Peyer's patch (tissue), 4 donors: ENCODE results near the gene SERPINB3. TPM values are rescaled to one million over a fixed set of nuclear protein-coding genes. Genes with fewer than 3 reads are reported as not detected.
"Not testable (repeated sequence)": the region's sequence is repeated elsewhere in the genome, so short reads cannot be mapped to it uniquely, and the experiment has no call there.

Experiments used
- DNase-seq, 3 donors: peaks; one replicate each; pipeline ENCODE4 v3.0.0-alpha.2; 2017 to 2019
- H3K27ac ChIP-seq, 4 donors: fragments of 200-600 bp; sonication (generic); one replicate each; pipeline ENCODE4 v1.5.1; 2016 to 2019
- H3K27me3 ChIP-seq, 2 donors: fragments of 200-600 bp; sonication (generic); one replicate each; pipeline ENCODE4 v1.5.1; 2019
- H3K36me3 ChIP-seq, 3 donors: fragments of 200-600 bp; sonication (generic); one replicate each; pipeline ENCODE4 v1.5.1; 2016 to 2019
- H3K4me1 ChIP-seq, 4 donors: fragments of 200-600 bp; sonication (generic); one replicate each; pipeline ENCODE4 v1.5.1; 2016 to 2019
- H3K4me3 ChIP-seq, 4 donors: fragments of 200-600 bp; sonication (generic); 1 replicate in 3 of 4; 2 replicates in 1 of 4; pipeline ENCODE4 v1.5.1; 2016 to 2019; ENCODE audit warnings: mild to moderate bottlenecking in 1 of 4
- H3K9me3 ChIP-seq, 4 donors: fragments of 200-600 bp; sonication (generic); one replicate each; pipeline ENCODE4 v1.5.1; 2016 to 2019; ENCODE audit warnings: mild to moderate bottlenecking in 1 of 4
- CTCF ChIP-seq, 6 experiments: fragments of 450-650 bp in 4 of 6; fragments of 200-600 bp in 2 of 6; sonication (generic) in 1 of 6; IDR thresholded peaks; one replicate each; pipeline ENCODE4 v1.5.1; 2017 to 2019; ENCODE audit warnings: antibody characterized with exemption in 6 of 6, mild to moderate bottlenecking in 3 of 6, moderate library complexity in 1 of 6
- POLR2A ChIP-seq, 2 donors: fragments of 450-650 bp; IDR thresholded peaks; one replicate each; pipeline ENCODE4 v1.5.1; 2017; ENCODE audit warnings: antibody characterized with exemption in 2 of 2, mild to moderate bottlenecking in 2 of 2, moderate library complexity in 2 of 2
- total RNA-seq, 4 donors: library from RNA; depleted of rRNA; stranded (reverse); fragments of >200 nt; gene quantifications; one replicate each; pipeline ENCODE4 v1.1.0, GENCODE V29; 2016

SERPINB3 gene
- total RNA-seq: not detected

- not testable (repeated sequence) for DNase-seq, H3K9me3 ChIP-seq
These were observed at the start of gene SERPINB3 for GRCh38 chr18:63661750-63662149. TSS of gene SERPINB3 (minus strand) at chr18:63661893. CDS start at chr18:63661216, 677 bp downstream.

GRCh38 chr18:63708650-63709049, 47.0 kb upstream of the SERPINB3 start:
- DNase-seq: no peak
- Histone ChIP-seq H3K36me3 (no peaks in the 10 kb centered on the region), H3K27ac (no peak overlapping the region), H3K9me3 (no peaks in the 10 kb centered on the region), H3K27me3 (no peaks in the 10 kb centered on the region), H3K4me1 (no peaks in the 10 kb centered on the region), H3K4me3 (no peak overlapping the region)
- TF ChIP-seq CTCF (IDR thresholded peaks at IDR 0.05) (no peak), POLR2A (IDR thresholded peaks at IDR 0.05) (no peak)

More at GRCh38 chr18:63661750-63662149, at the start of gene SERPINB3:
- H3K27ac ChIP-seq, H3K36me3 ChIP-seq, H3K4me3 ChIP-seq, H3K27me3 ChIP-seq, H3K4me1 ChIP-seq: not testable (repeated sequence)

GRCh38 chr18:63707816-63708215, 46.1 kb upstream of the SERPINB3 start:
- Histone ChIP-seq H3K4me3 (no peak overlapping the region), H3K27ac (no peak overlapping the region), H3K36me3 (no peaks in the 10 kb centered on the region), H3K4me1 (no peaks in the 10 kb centered on the region), H3K27me3 (no peaks in the 10 kb centered on the region), H3K9me3 (no peaks in the 10 kb centered on the region)
- TF ChIP-seq CTCF (IDR thresholded peaks at IDR 0.05): no peak
- no peak for TF ChIP-seq POLR2A (IDR thresholded peaks at IDR 0.05)
- no peak for DNase-seq

- no peak overlapping the region for H3K27ac ChIP-seq
- H3K9me3 ChIP-seq: no peaks in the 10 kb centered on the region
- no peak for DNase-seq
- no peaks in the 10 kb centered on the region for H3K4me1 ChIP-seq
- TF ChIP-seq CTCF (IDR thresholded peaks at IDR 0.05): no peak
- no peak for TF ChIP-seq POLR2A (IDR thresholded peaks at IDR 0.05)
- no peak overlapping the region for H3K4me3 ChIP-seq
- H3K27me3 ChIP-seq: no peaks in the 10 kb centered on the region
- no peaks in the 10 kb centered on the region for H3K36me3 ChIP-seq
These were observed 43.7 kb upstream of the SERPINB3 start for GRCh38 chr18:63705401-63705800.

- Histone ChIP-seq H3K36me3 (no peaks in the 10 kb centered on the region), H3K27ac (no peak within 1 kb of the TSS), H3K4me1 (no peaks in the 10 kb centered on the region), H3K27me3 (no peaks in the 10 kb centered on the region), H3K4me3 (no peak within 1 kb of the TSS), H3K9me3 (no peaks in the 10 kb centered on the region)
- DNase-seq: no peak
- no peak for TF ChIP-seq POLR2A (IDR thresholded peaks at IDR 0.05)
- no peak for TF ChIP-seq CTCF (IDR thresholded peaks at IDR 0.05)
These were observed 41.0 kb upstream of the SERPINB3 start, which contains the start of gene SERPINB11 for GRCh38 chr18:63702660-63703059. TSS of gene SERPINB11 (plus strand) at chr18:63702960. CDS start at chr18:63710194, 7,234 bp downstream.

GRCh38 chr18:63701952-63702351, 40.3 kb upstream of the SERPINB3 start:
- Histone ChIP-seq H3K9me3 (no peaks in the 10 kb centered on the region), H3K36me3 (no peaks in the 10 kb centered on the region)
- no peak for DNase-seq

More at GRCh38 chr18:63701952-63702351, 40.3 kb upstream of the SERPINB3 start:
- no peaks in the 10 kb centered on the region for H3K4me1 ChIP-seq
- H3K27ac ChIP-seq: no peak overlapping the region
- no peak overlapping the region for H3K4me3 ChIP-seq
- TF ChIP-seq CTCF (IDR thresholded peaks at IDR 0.05) (no peak), POLR2A (IDR thresholded peaks at IDR 0.05) (no peak)
- no peaks in the 10 kb centered on the region for H3K27me3 ChIP-seq
